ENCODE measurements around the gene PRR35.

DNA sequence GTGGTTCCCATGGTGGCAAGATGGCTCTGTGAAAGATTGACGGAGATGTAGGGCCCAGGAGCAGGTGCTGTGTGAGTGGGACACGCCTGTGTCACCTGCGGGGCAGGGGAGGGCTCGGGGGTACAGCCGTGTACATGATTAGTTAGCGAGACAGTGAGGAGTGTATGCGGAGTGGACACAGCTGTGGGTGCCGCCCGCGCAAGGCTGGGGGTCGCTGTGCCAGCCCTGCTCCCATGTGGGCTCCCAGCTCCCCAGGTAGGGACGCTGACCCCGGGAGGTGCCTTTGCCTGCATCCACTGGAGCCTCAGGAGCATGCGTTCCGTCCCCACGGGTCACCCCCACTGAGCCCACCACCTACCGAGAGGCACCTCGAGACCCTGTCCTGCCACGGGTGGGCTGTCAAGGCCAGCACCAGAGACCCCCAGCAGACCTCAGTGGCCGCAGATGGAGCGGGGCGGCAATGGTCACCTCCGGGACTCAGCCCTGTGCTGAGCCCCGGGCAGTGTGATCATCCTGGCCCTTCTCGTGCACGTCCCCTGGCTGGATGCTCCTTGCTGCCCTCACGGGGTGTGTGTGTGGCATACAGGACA is 25.2 kb upstream of the PRR35 start:
- TF ChIP-seq, protein P1, sequence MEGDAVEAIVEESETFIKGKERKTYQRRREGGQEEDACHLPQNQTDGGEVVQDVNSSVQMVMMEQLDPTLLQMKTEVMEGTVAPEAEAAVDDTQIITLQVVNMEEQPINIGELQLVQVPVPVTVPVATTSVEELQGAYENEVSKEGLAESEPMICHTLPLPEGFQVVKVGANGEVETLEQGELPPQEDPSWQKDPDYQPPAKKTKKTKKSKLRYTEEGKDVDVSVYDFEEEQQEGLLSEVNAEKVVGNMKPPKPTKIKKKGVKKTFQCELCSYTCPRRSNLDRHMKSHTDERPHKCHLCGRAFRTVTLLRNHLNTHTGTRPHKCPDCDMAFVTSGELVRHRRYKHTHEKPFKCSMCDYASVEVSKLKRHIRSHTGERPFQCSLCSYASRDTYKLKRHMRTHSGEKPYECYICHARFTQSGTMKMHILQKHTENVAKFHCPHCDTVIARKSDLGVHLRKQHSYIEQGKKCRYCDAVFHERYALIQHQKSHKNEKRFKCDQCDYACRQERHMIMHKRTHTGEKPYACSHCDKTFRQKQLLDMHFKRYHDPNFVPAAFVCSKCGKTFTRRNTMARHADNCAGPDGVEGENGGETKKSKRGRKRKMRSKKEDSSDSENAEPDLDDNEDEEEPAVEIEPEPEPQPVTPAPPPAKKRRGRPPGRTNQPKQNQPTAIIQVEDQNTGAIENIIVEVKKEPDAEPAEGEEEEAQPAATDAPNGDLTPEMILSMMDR (conservative IDR thresholded peaks at IDR 0.05): no peak
- no peak for TF ChIP-seq ZFX (IDR thresholded peaks at IDR 0.05)
